ENCODE measurements around the gene AMMECR1L. TPM values are rescaled to one million over a fixed set of nuclear protein-coding genes. Genes with fewer than 3 reads are reported as not detected.

Gene AMMECR1L
- total RNA-seq, 1 donor from 2014 or later = 19.0 TPM

DNA sequence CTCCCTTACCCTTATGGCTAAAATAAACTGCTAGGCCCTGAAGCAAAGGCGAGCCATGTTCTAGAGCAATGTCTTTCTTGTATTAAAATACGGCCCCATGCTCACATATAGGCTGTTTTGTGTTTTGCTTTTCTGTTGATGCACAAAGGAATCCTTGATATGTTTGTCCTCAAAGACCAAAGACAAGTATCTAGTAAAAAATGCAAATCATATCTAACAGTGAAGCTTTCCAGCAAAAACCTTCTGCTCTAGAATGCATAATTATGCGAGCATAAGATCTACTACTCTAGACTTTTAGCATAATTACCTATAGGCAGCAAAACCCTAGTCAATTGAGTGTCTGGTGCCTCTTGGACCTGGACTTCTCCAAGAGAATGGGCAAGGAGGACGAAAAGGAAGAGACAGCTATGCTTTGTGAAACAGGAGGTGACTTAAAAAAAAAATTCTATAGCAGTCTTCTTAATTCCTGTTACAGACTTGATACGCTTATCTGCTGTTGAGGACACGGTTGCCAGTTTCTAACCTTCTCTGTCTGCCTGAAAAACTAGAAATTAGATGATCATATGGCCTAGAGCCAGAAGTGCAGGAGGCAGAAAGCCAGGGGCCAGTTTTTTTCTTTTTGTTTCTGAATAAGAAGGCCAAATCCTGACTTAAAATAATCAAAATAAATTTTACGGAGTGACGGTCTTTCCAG lies 1.5 kb upstream of the AMMECR1L start:
- intact Hi-C loops (cut with micrococcal nuclease) = loop anchor here (2.0 to 10.0 kb wide), 3 partner anchors 140 to 434 kb away; partner anchors contain the start of gene IWS1

DNA sequence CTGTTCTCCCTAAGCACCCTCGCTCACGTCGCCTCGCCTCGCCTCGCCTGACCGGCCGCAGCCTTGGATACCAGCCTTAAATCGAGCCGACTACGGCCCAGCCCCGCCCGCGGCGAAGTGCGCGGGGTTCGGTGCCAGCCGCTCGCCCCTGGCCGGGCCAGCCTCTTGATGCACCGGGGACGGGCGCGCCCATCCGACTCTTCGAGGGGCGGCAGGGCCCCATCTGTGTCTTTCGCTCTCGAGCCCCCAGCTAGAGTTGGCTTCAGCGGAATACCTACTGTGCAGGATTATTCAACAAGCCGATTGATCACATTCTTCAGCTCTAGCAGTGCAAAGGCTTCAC lies 808 bp upstream of the AMMECR1L start:
- intact Hi-C loops (cut with micrococcal nuclease) = loop anchor here (1.0 to 10.0 kb wide), 4 partner anchors 140 to 434 kb away; partner anchors contain the start of genes IWS1 and UGGT1

DNA sequence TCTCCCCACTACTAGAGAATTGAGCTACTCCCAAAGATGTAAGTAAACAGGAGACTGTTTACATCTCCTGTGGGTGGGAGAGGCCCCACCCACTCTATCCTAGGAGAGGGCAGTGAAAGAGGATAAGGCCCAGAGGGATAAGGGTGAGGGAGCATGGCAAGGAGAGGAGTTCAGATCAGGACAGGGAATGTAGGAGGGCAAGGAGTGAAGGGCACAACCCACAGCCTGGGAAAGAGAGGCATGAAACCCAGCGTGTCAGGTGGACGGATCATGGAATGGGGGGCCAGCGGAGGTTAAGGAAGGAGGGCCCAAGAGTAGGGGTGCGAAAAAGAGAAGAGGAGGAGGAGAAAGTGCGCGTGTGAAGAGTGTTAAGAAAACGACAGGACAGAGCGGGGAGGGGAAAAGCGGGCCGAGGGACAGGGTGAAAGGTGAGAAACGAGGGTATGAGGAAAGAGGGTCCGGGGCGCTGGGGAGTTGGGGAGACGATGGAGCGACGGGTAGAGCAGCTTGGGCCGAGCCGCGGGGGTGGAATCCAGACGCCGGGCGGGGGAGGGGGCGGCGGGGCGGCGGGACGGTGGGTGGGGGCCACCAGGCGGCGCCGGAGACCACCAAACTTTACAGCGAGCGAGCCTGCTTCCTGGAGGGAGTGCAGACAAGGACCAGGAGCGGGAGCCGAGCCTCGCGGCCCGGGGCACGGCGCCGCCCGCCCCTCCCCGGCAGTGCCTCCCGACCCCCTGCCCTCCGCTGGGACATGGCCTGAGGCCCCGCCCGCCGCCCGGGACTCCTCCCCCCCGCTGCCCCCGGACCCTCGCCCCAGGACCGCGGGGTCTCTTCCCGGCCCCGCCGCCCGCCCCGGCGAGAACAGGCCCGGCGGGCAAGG lies 655 bp downstream of the AMMECR1L start:
- intact Hi-C loops (cut with micrococcal nuclease) = loop anchor here (1.0 to 10.0 kb wide), 3 partner anchors 27 to 360 kb away; partner anchors contain the start of genes IWS1 and POLR2D

DNA sequence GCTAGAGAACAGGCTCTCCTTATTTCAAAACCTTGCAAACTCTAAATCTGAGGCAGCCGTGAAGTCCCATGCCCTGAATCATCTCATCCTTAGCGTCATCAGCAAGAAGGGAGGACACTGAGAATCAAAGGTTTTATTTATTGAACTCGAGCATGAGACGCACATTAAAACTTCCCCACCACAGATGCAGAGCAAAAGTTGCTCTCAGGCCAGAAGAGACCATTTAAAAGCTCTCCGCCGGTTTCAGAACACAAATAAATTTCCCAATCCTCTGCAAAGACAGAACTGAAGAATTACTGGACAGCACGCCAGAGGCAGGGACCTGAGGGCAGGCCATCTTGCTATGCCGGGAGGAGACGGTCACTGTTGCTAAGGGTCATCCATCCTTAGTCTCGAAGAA lies 1.3 kb downstream of the AMMECR1L start:
- intact Hi-C loops (cut with micrococcal nuclease) = loop anchor here (1.0 to 10.0 kb wide), 3 partner anchors 26 to 360 kb away; partner anchors contain the start of genes IWS1 and POLR2D

DNA sequence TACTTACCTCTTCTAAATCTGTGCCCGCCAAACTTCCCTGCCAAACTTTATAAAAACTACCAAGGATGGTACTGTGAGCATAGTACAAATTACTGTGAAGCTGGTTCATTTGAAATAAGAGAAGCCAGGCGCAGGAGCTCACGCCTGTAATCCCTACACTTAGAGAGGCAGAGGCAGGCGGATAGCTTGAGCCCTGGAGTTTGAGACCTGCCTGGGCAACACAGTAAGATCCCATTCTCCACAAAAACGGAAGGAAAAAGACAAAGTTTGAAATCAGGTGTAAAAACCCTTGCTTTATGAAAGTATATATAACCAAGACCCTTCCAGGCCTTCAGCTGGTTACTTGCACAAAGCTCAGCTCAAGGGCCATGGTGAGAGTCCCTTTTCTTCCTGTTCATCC lies 5.9 kb downstream of the AMMECR1L start:
- intact Hi-C loops (cut with micrococcal nuclease) = loop anchor here (5.0 to 10.0 kb wide), 4 partner anchors 68 to 355 kb away; partner anchors contain the start of genes IWS1 and WDR33

DNA sequence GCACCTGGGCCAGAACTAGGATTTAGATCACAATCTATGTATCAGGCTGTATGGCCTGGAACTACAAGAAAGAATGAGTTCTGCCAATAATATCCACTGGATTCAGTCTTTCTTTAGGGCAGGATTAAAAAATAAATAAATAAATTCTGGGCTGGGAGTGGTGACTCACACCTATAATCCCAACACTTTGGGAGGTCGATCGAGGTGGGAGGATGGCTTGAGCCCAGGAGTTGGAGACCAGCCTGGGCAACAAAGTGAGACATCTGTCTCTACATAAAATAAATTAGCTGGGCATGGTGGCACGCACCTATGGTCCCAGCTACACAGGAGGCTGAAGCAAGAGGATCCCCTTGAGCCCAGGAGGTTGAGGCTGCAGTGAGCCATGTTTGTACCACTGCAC lies 8.1 kb downstream of the AMMECR1L start:
- intact Hi-C loops (cut with micrococcal nuclease) = loop anchor here (5.0 to 10.0 kb wide), 2 partner anchors 65 to 283 kb away; partner anchors contain the start of gene WDR33

DNA sequence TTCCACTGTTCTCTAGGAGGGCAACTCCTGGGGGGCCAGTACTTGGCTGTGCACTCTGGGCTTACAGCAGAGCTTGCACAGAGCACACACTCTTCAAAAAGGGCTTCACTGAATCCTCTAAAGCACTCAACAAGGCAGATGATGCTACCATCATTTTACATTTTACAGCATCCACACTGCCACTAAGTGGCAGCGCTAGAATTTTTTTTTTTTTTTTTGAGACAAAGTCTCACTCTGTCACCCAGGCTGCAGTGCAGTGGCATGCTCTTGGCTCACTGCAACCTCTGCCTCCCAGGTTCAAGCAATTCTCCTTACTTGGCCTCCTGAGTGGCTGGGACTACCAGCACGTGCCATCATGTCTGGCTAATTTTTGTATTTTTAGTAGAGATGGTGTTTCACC lies 8.6 kb downstream of the AMMECR1L start:
- intact Hi-C loops (cut with micrococcal nuclease) = loop anchor here (5.0 to 10.0 kb wide), 2 partner anchors 65 to 282 kb away; partner anchors contain the start of gene WDR33

DNA sequence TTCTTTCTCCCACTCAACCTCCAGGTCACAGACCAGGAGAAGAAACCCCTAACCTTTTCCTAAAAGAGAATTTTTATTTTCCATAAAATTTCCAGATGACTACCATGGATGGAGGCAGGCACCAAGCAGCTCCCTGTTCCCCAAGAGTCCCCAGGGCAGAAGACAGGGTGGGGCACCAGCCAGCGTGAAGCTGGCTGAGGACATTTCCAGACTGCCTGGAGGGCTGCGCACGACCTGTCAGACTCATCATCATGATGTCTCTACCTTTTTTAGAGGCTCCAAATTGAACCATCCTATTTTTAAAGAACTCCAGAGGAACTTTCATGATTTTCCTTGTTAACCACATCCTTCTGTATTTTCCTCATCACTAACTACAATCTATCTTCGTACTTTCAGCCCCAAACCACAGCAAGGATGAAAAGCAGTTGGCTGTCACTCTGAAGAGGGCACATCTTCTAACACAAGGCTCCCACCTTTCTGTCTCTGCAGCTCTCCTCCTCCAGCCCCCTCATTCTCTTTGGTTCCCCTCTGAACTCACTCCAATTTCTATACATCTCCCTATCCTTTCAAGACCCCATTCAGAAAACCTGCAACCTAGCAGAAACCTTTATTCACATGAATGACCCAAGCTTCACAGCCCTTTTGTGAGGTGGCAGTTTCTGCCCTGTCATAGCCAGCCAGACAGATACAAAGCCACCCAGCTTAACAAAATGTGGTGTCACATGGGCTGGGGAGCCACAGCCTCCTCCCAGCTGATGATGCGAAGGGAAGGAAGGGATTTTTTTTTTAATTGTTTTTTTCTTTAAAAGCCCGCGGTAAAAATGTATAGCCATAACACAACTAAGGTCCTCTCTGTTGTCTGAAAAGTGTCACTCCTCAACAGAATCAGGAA lies 11.1 kb downstream of the AMMECR1L start:
- intact Hi-C loops (cut with micrococcal nuclease) = loop anchor here (5.0 to 10.0 kb wide), 2 partner anchors 62 to 280 kb away; partner anchors contain the start of gene WDR33

DNA sequence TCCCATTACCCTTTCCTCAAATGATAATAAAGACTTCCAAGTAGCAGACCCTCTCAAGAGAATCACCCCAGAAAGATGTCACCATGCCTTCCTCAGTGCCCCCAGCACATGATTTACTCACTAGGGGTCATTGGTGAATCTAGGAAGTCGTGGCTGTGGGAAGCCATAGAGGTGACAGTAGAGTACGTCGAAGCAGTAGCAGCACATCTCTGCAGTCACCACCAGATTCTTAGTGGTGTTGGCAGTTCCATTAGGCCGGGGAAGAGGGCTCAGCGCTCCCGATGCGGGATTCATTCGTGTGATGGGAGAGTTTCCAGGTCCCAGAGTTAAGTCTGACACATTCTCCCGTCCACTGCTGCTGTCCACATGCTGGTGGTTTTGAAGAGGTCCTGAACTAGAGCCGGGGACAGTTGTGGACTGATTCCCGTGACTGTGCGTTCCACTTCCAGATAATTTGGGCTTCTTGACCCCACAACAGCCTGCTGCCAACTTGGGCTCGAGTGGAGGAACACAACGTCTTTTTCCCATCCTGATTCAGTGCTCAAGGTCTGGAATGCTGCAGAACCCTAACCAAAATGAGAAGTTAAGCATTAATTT lies 12.0 kb downstream of the AMMECR1L start:
- intact Hi-C loops (cut with micrococcal nuclease) = loop anchor here (10.0 kb wide), 1 partner anchor 279 kb away; no protein-coding TSS in a partner anchor

DNA sequence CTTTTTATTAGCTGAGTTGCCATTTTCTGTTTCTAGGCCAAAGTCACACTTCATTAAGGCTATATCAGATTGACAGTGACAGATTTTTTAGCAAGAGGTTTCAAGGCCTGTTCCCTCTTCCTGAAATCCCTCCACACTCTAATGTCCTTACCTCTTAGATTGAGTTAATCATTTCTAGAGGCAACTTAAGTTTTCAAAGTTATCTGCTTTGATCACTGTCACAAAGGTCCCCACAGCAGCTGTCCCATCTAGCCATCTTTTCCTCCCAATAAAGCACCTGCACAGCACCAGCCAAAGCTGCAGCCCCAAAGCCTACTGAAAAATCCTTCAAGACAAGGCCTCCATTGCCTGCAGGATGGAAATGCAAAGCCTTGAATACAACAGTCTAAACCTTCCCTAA lies 13.4 kb downstream of the AMMECR1L start:
- intact Hi-C loops (cut with micrococcal nuclease) = loop anchor here (10.0 kb wide), 1 partner anchor 278 kb away; no protein-coding TSS in a partner anchor

DNA sequence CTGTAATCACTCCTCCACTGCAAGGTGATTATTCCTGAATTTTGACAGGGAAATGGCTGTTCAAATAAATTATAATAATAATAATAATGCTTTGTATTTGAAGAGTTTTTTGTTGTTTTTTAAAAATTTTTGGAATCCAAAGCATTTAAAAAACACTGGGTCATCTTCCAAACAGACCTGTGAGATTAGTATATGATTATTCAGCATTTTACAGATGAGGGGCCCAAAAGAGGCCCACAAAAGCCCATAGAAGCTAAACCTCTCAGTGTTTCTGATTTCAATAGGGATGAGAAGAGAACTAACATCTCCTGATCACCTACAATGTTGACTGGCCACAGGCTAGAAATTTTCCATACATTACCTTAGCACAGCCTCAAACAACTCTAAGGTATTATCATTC lies 19.8 kb downstream of the AMMECR1L start:
- intact Hi-C loops (cut with micrococcal nuclease) = no loop called here

DNA sequence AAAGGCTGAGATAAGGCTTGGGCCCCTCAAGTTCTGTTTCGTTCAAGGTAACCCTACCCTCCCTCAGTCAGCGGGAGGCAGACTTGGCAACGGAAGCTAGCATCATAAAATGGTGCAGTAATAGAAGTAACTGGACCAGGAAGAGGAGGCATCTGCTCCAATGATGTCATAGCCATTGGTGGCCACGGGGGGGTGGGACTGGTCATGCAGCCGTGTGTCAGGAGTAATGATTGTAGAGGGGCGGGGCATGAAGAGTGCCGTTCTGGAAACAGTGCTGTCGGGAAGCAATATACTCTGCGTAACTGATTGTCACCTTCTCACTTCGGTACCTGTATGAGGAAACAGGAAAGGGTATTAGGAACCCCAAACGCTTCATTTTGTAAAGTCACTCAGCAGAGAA lies 20.9 kb downstream of the AMMECR1L start:
- intact Hi-C loops (cut with micrococcal nuclease) = no loop called here

DNA sequence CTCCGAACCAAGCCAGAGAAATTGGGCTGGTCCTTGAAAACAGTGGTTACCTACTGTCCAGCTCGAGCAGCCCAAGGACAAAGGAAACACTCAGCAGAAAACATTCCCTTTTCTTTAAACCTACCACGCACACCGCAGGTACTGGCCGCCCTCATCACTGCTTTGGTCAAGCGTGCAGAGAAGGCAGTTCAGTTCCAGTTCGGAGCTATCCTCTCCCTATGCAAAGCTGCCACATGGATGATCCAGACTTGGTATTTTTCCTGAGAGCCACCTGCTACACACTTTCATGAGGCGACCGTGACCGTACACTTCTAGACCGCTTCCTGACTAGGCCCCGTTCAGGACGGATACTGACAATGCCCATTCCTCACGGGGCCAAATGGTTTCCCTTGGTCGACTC lies 23.5 kb downstream of the AMMECR1L start:
- intact Hi-C loops (cut with micrococcal nuclease) = no loop called here

DNA sequence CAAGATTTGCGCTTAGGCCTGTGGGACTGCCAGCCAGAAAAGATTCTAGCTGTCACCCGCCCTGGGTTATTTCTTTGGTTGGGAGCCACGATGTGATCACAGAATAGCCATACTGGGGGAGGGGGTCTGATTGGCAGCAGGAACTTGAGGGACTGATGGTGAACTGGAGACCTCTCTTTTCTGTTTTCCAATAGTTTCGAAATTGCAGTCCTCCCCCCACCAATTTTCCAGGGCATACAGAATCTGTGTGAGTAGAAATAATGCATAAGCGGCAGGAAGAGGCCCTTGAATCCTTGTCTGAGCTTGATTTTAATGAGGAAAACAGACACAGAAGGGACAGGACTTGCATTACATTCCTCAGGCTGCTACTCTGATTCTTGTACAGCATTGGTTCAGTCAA lies 25.6 kb downstream of the AMMECR1L start:
- intact Hi-C loops (cut with micrococcal nuclease) = no loop called here

DNA sequence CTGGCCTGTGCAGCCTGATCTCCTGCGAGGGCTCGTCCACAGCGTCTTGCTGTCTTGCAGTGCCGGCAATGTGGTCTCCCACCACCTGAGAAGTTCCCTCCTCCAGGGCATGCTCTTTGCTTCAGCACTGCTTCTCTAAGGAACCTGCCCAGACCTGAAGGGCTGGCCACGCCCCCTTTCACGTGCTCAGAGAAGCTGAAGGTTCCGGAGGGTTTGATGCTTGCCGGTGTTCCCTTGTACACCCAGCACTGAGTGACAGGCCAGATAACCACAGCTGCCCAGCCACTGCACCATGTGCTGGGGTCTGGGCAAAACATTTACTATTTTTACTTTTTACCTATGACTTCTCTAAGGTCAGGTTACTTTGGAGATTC lies 26.1 kb downstream of the AMMECR1L start:
- intact Hi-C loops (cut with micrococcal nuclease) = loop anchor here (2.0 to 10.0 kb wide), 2 partner anchors 455 to 471 kb away; partner anchors contain the start of gene HS6ST1

DNA sequence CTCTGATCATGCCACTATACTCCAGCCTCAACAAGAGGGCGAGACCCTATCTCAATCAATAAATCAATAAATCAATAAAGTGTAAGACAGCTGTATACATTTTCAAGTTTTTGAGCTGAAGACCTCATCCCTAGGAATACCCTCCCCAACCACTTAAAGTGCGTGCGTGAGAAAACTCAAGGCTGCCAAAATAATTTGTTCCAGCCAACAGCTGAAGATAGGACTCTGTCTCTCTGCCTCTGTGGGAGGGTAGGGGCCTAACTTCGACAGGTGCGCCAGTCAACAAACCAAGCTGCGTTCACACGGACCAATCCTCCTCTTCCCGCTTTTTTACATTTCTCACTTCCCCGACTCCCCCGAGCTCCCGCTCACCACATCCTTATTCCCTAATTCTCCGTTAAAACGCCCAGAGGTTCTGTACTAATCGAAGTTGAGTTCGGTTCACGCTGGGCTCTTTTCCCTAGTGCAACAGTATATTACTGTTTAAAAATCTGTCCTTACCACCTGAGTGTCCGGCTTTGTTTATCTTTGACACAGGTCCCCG lies 28.4 kb downstream of the AMMECR1L start:
- intact Hi-C loops (cut with micrococcal nuclease) = loop anchor here (1.0 to 10.0 kb wide), 4 partner anchors 27 to 457 kb away; partner anchors contain the start of genes HS6ST1, IWS1 and WDR33

DNA sequence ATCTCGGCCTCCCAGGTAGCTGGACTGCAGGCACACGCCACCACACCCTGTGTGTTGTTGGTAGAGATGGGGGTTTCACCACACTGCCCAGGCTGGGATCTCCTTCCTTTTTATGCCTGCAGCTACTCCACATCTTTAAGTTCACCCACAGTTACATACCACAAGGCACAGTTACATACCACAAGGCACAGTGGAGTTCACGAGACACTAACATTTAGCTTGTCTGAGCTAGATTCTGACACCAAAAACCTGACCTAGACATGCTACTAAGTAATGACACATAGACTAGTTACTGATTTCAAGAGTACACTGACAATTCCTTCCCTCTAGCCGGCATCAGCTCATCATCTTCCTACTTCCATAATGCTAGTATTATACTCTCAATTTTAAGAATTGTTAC lies 32.1 kb downstream of the AMMECR1L start:
- intact Hi-C loops (cut with micrococcal nuclease) = loop anchor here (10.0 kb wide), 1 partner anchor 461 kb away; the partner anchor contains the start of gene HS6ST1

DNA sequence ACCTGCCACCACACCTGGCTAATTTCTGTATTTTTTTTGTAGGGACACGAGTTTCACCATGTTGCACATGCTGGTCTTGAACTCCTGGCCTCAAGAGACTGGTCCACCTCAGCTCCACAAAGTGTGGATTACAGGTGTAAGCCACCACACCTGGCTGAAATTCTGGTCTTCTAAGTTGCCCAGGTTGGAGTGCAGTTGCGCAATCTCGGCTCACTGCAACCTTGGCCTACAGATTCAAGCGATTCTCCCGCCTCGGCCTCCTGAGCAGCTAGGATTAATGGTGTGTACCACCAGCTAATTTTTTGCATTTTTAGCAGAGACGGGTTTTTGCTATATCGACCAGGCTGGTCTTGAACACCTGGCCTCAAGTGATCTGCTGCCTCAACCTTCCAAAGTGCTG lies 33.4 kb downstream of the AMMECR1L start:
- intact Hi-C loops (cut with micrococcal nuclease) = loop anchor here (10.0 kb wide), 1 partner anchor 462 kb away; the partner anchor contains the start of gene HS6ST1

DNA sequence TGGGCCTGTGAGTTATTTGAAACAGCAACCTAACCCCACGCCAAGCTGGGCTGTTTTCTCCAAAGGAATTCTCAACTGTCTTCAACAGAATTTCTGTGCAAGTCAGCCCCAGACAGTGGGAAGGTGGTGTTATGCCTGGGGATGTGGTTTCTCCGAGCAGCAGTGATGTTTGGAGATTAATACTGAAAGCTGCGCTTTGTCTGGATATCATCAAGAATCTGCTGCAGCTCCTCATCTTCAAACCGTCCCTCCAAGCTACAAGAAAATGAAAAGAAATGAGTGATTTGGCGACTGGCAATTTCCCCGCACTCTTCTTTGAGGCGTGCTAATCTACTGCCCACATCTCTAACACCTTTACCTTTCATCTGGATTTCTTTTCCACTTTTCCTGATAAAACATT lies 37.8 kb downstream of the AMMECR1L start:
- intact Hi-C loops (cut with micrococcal nuclease) = no loop called here

DNA sequence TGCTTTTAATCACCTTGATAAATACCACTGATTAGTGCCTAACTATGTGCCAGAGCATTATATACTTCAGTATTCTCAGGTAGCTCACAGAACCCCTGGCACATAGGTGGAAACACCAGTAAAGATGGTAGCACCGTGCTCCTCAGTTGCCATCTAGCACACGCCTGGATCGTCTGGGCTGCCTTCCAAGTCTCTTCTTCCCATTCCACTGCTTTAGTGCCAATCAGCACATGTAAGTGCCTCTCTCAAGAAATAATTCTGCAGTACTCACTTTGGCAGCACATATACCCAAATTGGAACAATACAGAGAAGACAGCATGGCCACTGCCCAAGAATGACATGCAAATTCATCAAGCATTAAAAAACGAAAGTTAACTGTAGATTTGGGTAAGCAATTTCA lies 40.8 kb downstream of the AMMECR1L start:
- intact Hi-C loops (cut with micrococcal nuclease) = no loop called here
